ENCODE data around the gene KCTD1. TPM values are rescaled to one million over a fixed set of nuclear protein-coding genes. Genes with fewer than 3 reads are reported as not detected.

Gene KCTD1
- total RNA-seq, 1 experiment from 2014 or later, result 4.1 TPM

- no peak for DNase-seq (ENCODE audit: low spot score)
- CTCF ChIA-PET, result no interaction called here
- no peak overlapping the region for H3K27ac ChIP-seq (ENCODE audit: low read depth, low read length, poor library complexity, severe bottlenecking)
- POLR2A ChIA-PET (ENCODE audit: low non-redundant PET), result no interaction called here
- intact Hi-C loops (cut with micrococcal nuclease; ENCODE audit: unreplicated experiment), result no loop called here
- no peak overlapping the region for H3K4me3 ChIP-seq (ENCODE audit: low read depth, low read length, poor library complexity, severe bottlenecking)
- H3K9me3 ChIP-seq (ENCODE audit: low read depth, low read length, poor library complexity, severe bottlenecking), result no peaks in the 10 kb centered on the region
- H3K36me3 ChIP-seq (ENCODE audit: insufficient read depth, low read length, poor library complexity, severe bottlenecking), result no peaks in the 10 kb centered on the region
- TF ChIP-seq CTCF (conservative IDR thresholded peaks at IDR 0.05; ENCODE audit: low read depth, low read length) (no peak), EZH2 (IDR thresholded peaks at IDR 0.05; ENCODE audit: borderline replicate concordance, low read depth, low read length, poor library complexity, severe bottlenecking) (no peak)
- H3K4me1 ChIP-seq (ENCODE audit: insufficient read depth, low read length, poor library complexity, severe bottlenecking), result no peaks in the 10 kb centered on the region
- no TSS peak for BruUV-seq (replicated peaks)
- H3K27me3 ChIP-seq (replicated peaks; ENCODE audit: insufficient read depth, low read depth, low read length, poor library complexity), result no peaks in the 10 kb centered on the region
These were observed 27.4 kb downstream of the KCTD1 start for GRCh38 chr18:26520974-26521373.

GRCh38 chr18:26519114-26519513 is 29.2 kb downstream of the KCTD1 start:
- intact Hi-C loops (cut with micrococcal nuclease; ENCODE audit: unreplicated experiment), result no loop called here
- Histone ChIP-seq H3K4me3 (ENCODE audit: low read depth, low read length, poor library complexity, severe bottlenecking) (no peak overlapping the region), H3K9me3 (ENCODE audit: low read depth, low read length, poor library complexity, severe bottlenecking) (no peaks in the 10 kb centered on the region), H3K27me3 (replicated peaks; ENCODE audit: insufficient read depth, low read depth, low read length, poor library complexity) (no peaks in the 10 kb centered on the region), H3K36me3 (ENCODE audit: insufficient read depth, low read length, poor library complexity, severe bottlenecking) (no peaks in the 10 kb centered on the region), H3K4me1 (ENCODE audit: insufficient read depth, low read length, poor library complexity, severe bottlenecking) (no peaks in the 10 kb centered on the region), H3K27ac (ENCODE audit: low read depth, low read length, poor library complexity, severe bottlenecking) (no peak overlapping the region)
- POLR2A ChIA-PET (ENCODE audit: low non-redundant PET), result no interaction called here
- BruUV-seq (replicated peaks), result no TSS peak
- no peak for TF ChIP-seq CTCF (conservative IDR thresholded peaks at IDR 0.05; ENCODE audit: low read depth, low read length)
- no peak for TF ChIP-seq EZH2 (IDR thresholded peaks at IDR 0.05; ENCODE audit: borderline replicate concordance, low read depth, low read length, poor library complexity, severe bottlenecking)
- CTCF ChIA-PET, result no interaction called here
- DNase-seq (ENCODE audit: low spot score), result no peak

GRCh38 chr18:26516964-26517363 is 31.4 kb downstream of the KCTD1 start:
- POLR2A ChIA-PET (ENCODE audit: low non-redundant PET), result no interaction called here
- CTCF ChIA-PET, result no interaction called here
- Histone ChIP-seq H3K9me3 (ENCODE audit: low read depth, low read length, poor library complexity, severe bottlenecking) (no peaks in the 10 kb centered on the region), H3K4me3 (ENCODE audit: low read depth, low read length, poor library complexity, severe bottlenecking) (no peak overlapping the region), H3K4me1 (ENCODE audit: insufficient read depth, low read length, poor library complexity, severe bottlenecking) (no peaks in the 10 kb centered on the region), H3K27ac (ENCODE audit: low read depth, low read length, poor library complexity, severe bottlenecking) (no peak overlapping the region), H3K27me3 (replicated peaks; ENCODE audit: insufficient read depth, low read depth, low read length, poor library complexity) (no peaks in the 10 kb centered on the region), H3K36me3 (ENCODE audit: insufficient read depth, low read length, poor library complexity, severe bottlenecking) (no peaks in the 10 kb centered on the region)
- BruUV-seq (replicated peaks), result no TSS peak
- intact Hi-C loops (cut with micrococcal nuclease; ENCODE audit: unreplicated experiment), result no loop called here
- TF ChIP-seq EZH2 (IDR thresholded peaks at IDR 0.05; ENCODE audit: borderline replicate concordance, low read depth, low read length, poor library complexity, severe bottlenecking) (no peak), CTCF (conservative IDR thresholded peaks at IDR 0.05; ENCODE audit: low read depth, low read length) (no peak)
- DNase-seq (ENCODE audit: low spot score), result no peak
